GM20000 (cell line): ENCODE results near the gene COX17.
"Not testable (repeated sequence)": the region's sequence is repeated elsewhere in the genome, so short reads cannot be mapped to it uniquely, and the experiment has no call there.

Source experiments
- DNase-seq: peaks from one replicate; pipeline ENCODE4 v3.0.0; 2012; ENCODE audit warnings: low spot score
- CTCF ChIP-seq: IDR thresholded peaks from 2 replicates; pipeline ENCODE4 v1.5.1; 2012; ENCODE audit warnings: mild to moderate bottlenecking, control low read depth; ENCODE audit errors: extremely low read depth, missing control alignments

The COX17 gene

GRCh38 chr3:119690043-119690656 lies 12.9 kb upstream of the COX17 start:
- no peak for DNase-seq
- peak; percentile 15 for TF ChIP-seq CTCF

- DNase-seq, result no peak
- TF ChIP-seq CTCF, result no peak
These were observed 6.2 kb upstream of the COX17 start for GRCh38 chr3:119683421-119683820.

- DNase-seq, result peak; percentile 44
These were observed 4.1 kb upstream of the COX17 start for GRCh38 chr3:119681279-119681678.

GRCh38 chr3:119679874-119680273 lies 2.7 kb upstream of the COX17 start:
- no peak for TF ChIP-seq CTCF
- no peak for DNase-seq

More at GRCh38 chr3:119681279-119681678, 4.1 kb upstream of the COX17 start:
- no peak for TF ChIP-seq CTCF

- DNase-seq, result not testable (repeated sequence)
These were observed 1.0 kb upstream of the COX17 start for GRCh38 chr3:119678209-119678608.

- DNase-seq, result no peak
- TF ChIP-seq CTCF, result no peak
These were observed 382 bp upstream of the COX17 start for GRCh38 chr3:119677641-119677934.

- no peak for DNase-seq
These were observed 1.2 kb downstream of the COX17 start for GRCh38 chr3:119676020-119676419.

More at GRCh38 chr3:119676020-119676419, 1.2 kb downstream of the COX17 start:
- no peak for TF ChIP-seq CTCF
